Smooth muscle cell (in vitro differentiated cells): Measurements from ENCODE around the gene MYOC. TPM values are rescaled to one million over a fixed set of nuclear protein-coding genes. Genes with fewer than 3 reads are reported as not detected.
"Not testable (repeated sequence)": the region's sequence is repeated elsewhere in the genome, so short reads cannot be mapped to it uniquely, and the experiment has no call there.

ENCODE experiments used
- DNase-seq: peaks from one replicate; lab custom pipeline; 2025; ENCODE audit not compliant: unreplicated experiment; lab: John Stamatoyannopoulos, UW
- H2AFZ ChIP-seq: fragments of 200-600 bp; sonication (generic); 2 replicates; pipeline ENCODE4 v1.6.0; 2016; ENCODE audit warnings: antibody characterized with exemption, low read depth, mild to moderate bottlenecking
- H3F3A ChIP-seq: fragments of 200-600 bp; sonication (generic); 2 replicates; pipeline ENCODE4 v1.6.0; 2017; ENCODE audit warnings: antibody characterized with exemption, low read depth
- H3K27ac ChIP-seq: fragments of 200-600 bp; sonication (generic); 2 replicates; pipeline ENCODE4 v1.5.1; 2016; ENCODE audit warnings: low read depth, mild to moderate bottlenecking
- H3K27me3 ChIP-seq: fragments of 200-600 bp; sonication (generic); 2 replicates; pipeline ENCODE4 v1.6.1; 2016; ENCODE audit warnings: low read depth, mild to moderate bottlenecking
- H3K36me3 ChIP-seq: fragments of 200-600 bp; sonication (generic); 2 replicates; pipeline ENCODE4 v1.5.1; 2016; ENCODE audit warnings: low read depth
- H3K4me1 ChIP-seq: fragments of 200-600 bp; sonication (generic); 2 replicates; pipeline ENCODE4 v1.5.1; 2016; ENCODE audit warnings: low read depth
- H3K4me2 ChIP-seq: fragments of 200-600 bp; sonication (generic); 2 replicates; pipeline ENCODE4 v1.6.0; 2016; ENCODE audit warnings: mild to moderate bottlenecking
- H3K4me3 ChIP-seq: fragments of 200-600 bp; sonication (generic); 2 replicates; pipeline ENCODE4 v1.5.1; 2016; ENCODE audit warnings: mild to moderate bottlenecking
- H3K79me2 ChIP-seq: fragments of 200-600 bp; sonication (generic); 2 replicates; pipeline ENCODE4 v1.6.0; 2016; ENCODE audit warnings: low read depth, mild to moderate bottlenecking
- H3K9ac ChIP-seq: fragments of 200-600 bp; sonication (generic); 2 replicates; pipeline ENCODE4 v1.6.0; 2016; ENCODE audit warnings: low read depth
- H3K9me3 ChIP-seq: fragments of 200-600 bp; sonication (generic); replicated peaks from 2 replicates; pipeline ENCODE4 v1.5.1; 2016; ENCODE audit warnings: low read depth
- H4K20me1 ChIP-seq: fragments of 200-600 bp; sonication (generic); 2 replicates; pipeline ENCODE4 v1.6.0; 2016; ENCODE audit warnings: low read depth
- CTCF ChIP-seq: fragments of 200-600 bp; sonication (generic); IDR thresholded peaks from 2 replicates; pipeline ENCODE4 v1.5.1; 2017; ENCODE audit warnings: borderline replicate concordance, mild to moderate bottlenecking, antibody characterized with exemption; ENCODE audit not compliant: insufficient read depth, poor library complexity, severe bottlenecking
- WGBS: methylation state at CpG from one replicate; pipeline ENCODE4 v1.1.7; 2016; ENCODE audit warnings: low lambda C conversion rate; 5-methylcytosine and 5-hydroxymethylcytosine counted together
- polyA plus RNA-seq: library from polyadenylated mRNA; unstranded; fragments of >200 nt; fragmentation: Nextera tagmentation; extraction: Ambion mirVana; gene quantifications from 2 replicates; pipeline ENCODE4 v1.2.1, GENCODE V29; 2016
- total RNA-seq: library from RNA; depleted of rRNA; stranded (reverse); fragments of >200 nt; gene quantifications from 2 replicates; pipeline ENCODE4 v1.2.3, GENCODE V29; 2014

Gene MYOC
- total and polyA plus RNA-seq, 2 experiments from 2014 or later = not detected

GRCh38 chr1:171663854-171664575 lies 11.5 kb upstream of the MYOC start:
- Histone ChIP-seq H3K36me3 (no peaks in the 10 kb centered on the region), H3K79me2 (no peaks in the 10 kb centered on the region), H3K9ac (no peak overlapping the region), H3K9me3 (no peaks in the 10 kb centered on the region), H2AFZ (no peak overlapping the region), H3K4me2 (no peak overlapping the region), H3K4me1 (no peaks in the 10 kb centered on the region), H3K27me3 (no peaks in the 10 kb centered on the region), H4K20me1 (no peaks in the 10 kb centered on the region), H3K4me3 (no peak overlapping the region), H3F3A (no peaks in the 10 kb centered on the region), H3K27ac (no peak overlapping the region)
- 65% methylated on average over 4 of the region's 4 CpGs for WGBS
- DNase-seq = no peak
- no peak for TF ChIP-seq CTCF

- Histone ChIP-seq H3K4me2 (no peak overlapping the region), H3K27ac (no peak overlapping the region), H3K4me3 (no peak overlapping the region), H3F3A (no peaks in the 10 kb centered on the region), H2AFZ (no peak overlapping the region), H3K27me3 (no peaks in the 10 kb centered on the region), H3K9me3 (no peaks in the 10 kb centered on the region), H3K36me3 (no peaks in the 10 kb centered on the region), H3K79me2 (no peaks in the 10 kb centered on the region), H3K4me1 (no peaks in the 10 kb centered on the region), H4K20me1 (no peaks in the 10 kb centered on the region), H3K9ac (no peak overlapping the region)
- no peak for TF ChIP-seq CTCF
- 92% methylated on average over 7 of the region's 7 CpGs for WGBS
- DNase-seq = no peak
Measured at GRCh38 chr1:171663036-171663853, 10.8 kb upstream of the MYOC start.

- Histone ChIP-seq H3K79me2 (no peaks in the 10 kb centered on the region), H3K9me3 (no peaks in the 10 kb centered on the region), H4K20me1 (no peaks in the 10 kb centered on the region), H3K4me3 (no peak overlapping the region), H3K27me3 (no peaks in the 10 kb centered on the region), H3K27ac (no peak overlapping the region), H2AFZ (no peak overlapping the region), H3F3A (no peaks in the 10 kb centered on the region), H3K36me3 (no peaks in the 10 kb centered on the region), H3K4me2 (peak overlapping the region; percentile 1), H3K4me1 (no peaks in the 10 kb centered on the region), H3K9ac (no peak overlapping the region)
- no peak for TF ChIP-seq CTCF
- no peak for DNase-seq
- WGBS = 79% methylated on average over 5 of the region's 5 CpGs
Measured at GRCh38 chr1:171661076-171661650, 8.7 kb upstream of the MYOC start.

- H3K27me3 ChIP-seq, H2AFZ ChIP-seq, H3K4me2 ChIP-seq, H3F3A ChIP-seq, H3K27ac ChIP-seq, H3K9ac ChIP-seq, H3K36me3 ChIP-seq, H3K4me1 ChIP-seq, H3K9me3 ChIP-seq, DNase-seq, H3K79me2 ChIP-seq, H4K20me1 ChIP-seq, H3K4me3 ChIP-seq: not testable (repeated sequence)
- WGBS = 91% methylated on average over 9 of the region's 9 CpGs
Measured at GRCh38 chr1:171656206-171656605, 3.7 kb upstream of the MYOC start.
